ENCODE data around the gene HACD1.

Gene HACD1

GRCh38 chr10:17617031-17617911 is at the start of gene HACD1:
HACD1 (minus strand) TSS chr10:17617374; CDS start chr10:17617339, 35 bp downstream.
- Mint-ChIP-seq H3K27me3 (ENCODE audit: low read depth) (peaks cover 24% of the 10 kb centered on the region), H3K9me3 (no peaks in the 10 kb centered on the region), H3K36me3 (ENCODE audit: low read depth) (no peaks in the 10 kb centered on the region), H3K4me1 (ENCODE audit: low read depth) (peaks cover 4% of the 10 kb centered on the region), H3K27ac (no peak within 1 kb of the TSS), H3K4me3 (peak within 1 kb of the TSS; percentile 83)
- peak; percentile 63 for DNase-seq (ENCODE audit: low spot score)

GRCh38 chr10:17665747-17666146 is 48.6 kb upstream of the HACD1 start:
- Mint-ChIP-seq H3K36me3 (ENCODE audit: low read depth) (peaks cover 43% of the 10 kb centered on the region), H3K27me3 (ENCODE audit: low read depth) (no peaks in the 10 kb centered on the region), H3K9me3 (no peaks in the 10 kb centered on the region), H3K27ac (no peak overlapping the region), H3K4me3 (no peak overlapping the region), H3K4me1 (ENCODE audit: low read depth) (peaks cover 45% of the 10 kb centered on the region)
- no peak for DNase-seq (ENCODE audit: low spot score)

GRCh38 chr10:17663450-17663849 is 46.3 kb upstream of the HACD1 start:
- H3K27me3 Mint-ChIP-seq (ENCODE audit: low read depth): no peaks in the 10 kb centered on the region
- peaks cover 31% of the 10 kb centered on the region for H3K4me1 Mint-ChIP-seq (ENCODE audit: low read depth)
- DNase-seq (ENCODE audit: low spot score): no peak
- peaks cover 38% of the 10 kb centered on the region for H3K36me3 Mint-ChIP-seq (ENCODE audit: low read depth)
- peak overlapping the region; percentile 57 for H3K4me3 Mint-ChIP-seq
- peaks cover 5% of the 10 kb centered on the region for H3K9me3 Mint-ChIP-seq
- H3K27ac Mint-ChIP-seq: no peak overlapping the region

GRCh38 chr10:17662193-17663138 is 45.3 kb upstream of the HACD1 start:
- Mint-ChIP-seq H3K36me3 (ENCODE audit: low read depth) (peaks cover 44% of the 10 kb centered on the region), H3K27me3 (ENCODE audit: low read depth) (no peaks in the 10 kb centered on the region), H3K4me1 (ENCODE audit: low read depth) (peaks cover 29% of the 10 kb centered on the region), H3K9me3 (peaks cover 15% of the 10 kb centered on the region), H3K27ac (no peak overlapping the region), H3K4me3 (peak overlapping the region; percentile 19)
- no peak for DNase-seq (ENCODE audit: low spot score)

- peaks cover 33% of the 10 kb centered on the region for H3K4me1 Mint-ChIP-seq (ENCODE audit: low read depth)
- H3K27ac Mint-ChIP-seq: no peak overlapping the region
- H3K4me3 Mint-ChIP-seq: no peak overlapping the region
- no peak for DNase-seq (ENCODE audit: low spot score)
- H3K36me3 Mint-ChIP-seq (ENCODE audit: low read depth): peaks cover 48% of the 10 kb centered on the region
- H3K9me3 Mint-ChIP-seq: peaks cover 21% of the 10 kb centered on the region
- no peaks in the 10 kb centered on the region for H3K27me3 Mint-ChIP-seq (ENCODE audit: low read depth)
Observed at GRCh38 chr10:17661510-17661909, 44.3 kb upstream of the HACD1 start.

- peaks cover 36% of the 10 kb centered on the region for H3K4me1 Mint-ChIP-seq (ENCODE audit: low read depth)
- H3K27ac Mint-ChIP-seq: no peak overlapping the region
- H3K9me3 Mint-ChIP-seq: peaks cover 23% of the 10 kb centered on the region
- H3K27me3 Mint-ChIP-seq (ENCODE audit: low read depth): no peaks in the 10 kb centered on the region
- peaks cover 50% of the 10 kb centered on the region for H3K36me3 Mint-ChIP-seq (ENCODE audit: low read depth)
- DNase-seq (ENCODE audit: low spot score): no peak
- no peak overlapping the region for H3K4me3 Mint-ChIP-seq
Observed at GRCh38 chr10:17660921-17661320, 43.7 kb upstream of the HACD1 start.

- no peaks in the 10 kb centered on the region for H3K27me3 Mint-ChIP-seq (ENCODE audit: low read depth)
- H3K4me1 Mint-ChIP-seq (ENCODE audit: low read depth): peaks cover 48% of the 10 kb centered on the region
- H3K36me3 Mint-ChIP-seq (ENCODE audit: low read depth): peaks cover 59% of the 10 kb centered on the region
- H3K27ac Mint-ChIP-seq: no peak overlapping the region
- DNase-seq (ENCODE audit: low spot score): no peak
- peaks cover 31% of the 10 kb centered on the region for H3K9me3 Mint-ChIP-seq
- H3K4me3 Mint-ChIP-seq: no peak overlapping the region
Observed at GRCh38 chr10:17659365-17659764, 42.2 kb upstream of the HACD1 start.

GRCh38 chr10:17657103-17657500 is 39.9 kb upstream of the HACD1 start:
- Mint-ChIP-seq H3K4me1 (ENCODE audit: low read depth) (peaks cover 41% of the 10 kb centered on the region), H3K27me3 (ENCODE audit: low read depth) (no peaks in the 10 kb centered on the region), H3K9me3 (peaks cover 37% of the 10 kb centered on the region), H3K27ac (no peak overlapping the region), H3K36me3 (ENCODE audit: low read depth) (peaks cover 68% of the 10 kb centered on the region), H3K4me3 (no peak overlapping the region)
- DNase-seq (ENCODE audit: low spot score): no peak

- H3K4me1 Mint-ChIP-seq (ENCODE audit: low read depth): peaks cover 47% of the 10 kb centered on the region
- H3K27me3 Mint-ChIP-seq (ENCODE audit: low read depth): no peaks in the 10 kb centered on the region
- DNase-seq (ENCODE audit: low spot score): no peak
- peak overlapping the region; percentile 76 for H3K27ac Mint-ChIP-seq
- peak overlapping the region; percentile 23 for H3K4me3 Mint-ChIP-seq
- H3K36me3 Mint-ChIP-seq (ENCODE audit: low read depth): peaks cover 67% of the 10 kb centered on the region
- H3K9me3 Mint-ChIP-seq: peaks cover 47% of the 10 kb centered on the region
Observed at GRCh38 chr10:17655567-17656146, 38.5 kb upstream of the HACD1 start.

GRCh38 chr10:17655009-17655408 is 37.8 kb upstream of the HACD1 start:
- Mint-ChIP-seq H3K36me3 (ENCODE audit: low read depth) (peaks cover 73% of the 10 kb centered on the region), H3K27me3 (ENCODE audit: low read depth) (no peaks in the 10 kb centered on the region)

GRCh38 chr10:17652585-17652984 is 35.4 kb upstream of the HACD1 start:
- no peaks in the 10 kb centered on the region for H3K27me3 Mint-ChIP-seq (ENCODE audit: low read depth)
- DNase-seq (ENCODE audit: low spot score): no peak
- H3K4me1 Mint-ChIP-seq (ENCODE audit: low read depth): peaks cover 66% of the 10 kb centered on the region
- H3K27ac Mint-ChIP-seq: no peak overlapping the region
- H3K36me3 Mint-ChIP-seq (ENCODE audit: low read depth): peaks cover 83% of the 10 kb centered on the region
- H3K9me3 Mint-ChIP-seq: peaks cover 33% of the 10 kb centered on the region
- H3K4me3 Mint-ChIP-seq: no peak overlapping the region

More at GRCh38 chr10:17655009-17655408, 37.8 kb upstream of the HACD1 start:
- no peak for DNase-seq (ENCODE audit: low spot score)
- peaks cover 53% of the 10 kb centered on the region for H3K4me1 Mint-ChIP-seq (ENCODE audit: low read depth)
- peaks cover 47% of the 10 kb centered on the region for H3K9me3 Mint-ChIP-seq
- peak overlapping the region; percentile 32 for H3K27ac Mint-ChIP-seq
- peak overlapping the region; percentile 30 for H3K4me3 Mint-ChIP-seq

GRCh38 chr10:17651896-17652295 is 34.7 kb upstream of the HACD1 start:
- no peak for DNase-seq (ENCODE audit: low spot score)
- H3K4me1 Mint-ChIP-seq (ENCODE audit: low read depth): peaks cover 64% of the 10 kb centered on the region
- H3K4me3 Mint-ChIP-seq: no peak overlapping the region
- peaks cover 81% of the 10 kb centered on the region for H3K36me3 Mint-ChIP-seq (ENCODE audit: low read depth)
- H3K27me3 Mint-ChIP-seq (ENCODE audit: low read depth): no peaks in the 10 kb centered on the region
- peaks cover 27% of the 10 kb centered on the region for H3K9me3 Mint-ChIP-seq
- no peak overlapping the region for H3K27ac Mint-ChIP-seq

- Mint-ChIP-seq H3K27ac (no peak overlapping the region), H3K27me3 (ENCODE audit: low read depth) (no peaks in the 10 kb centered on the region), H3K36me3 (ENCODE audit: low read depth) (peaks cover 78% of the 10 kb centered on the region), H3K4me1 (ENCODE audit: low read depth) (peaks cover 66% of the 10 kb centered on the region), H3K9me3 (peaks cover 23% of the 10 kb centered on the region), H3K4me3 (no peak overlapping the region)
- DNase-seq (ENCODE audit: low spot score): no peak
Observed at GRCh38 chr10:17650416-17650815, 33.2 kb upstream of the HACD1 start.
